ENCODE measurements around the gene TRMT2A. TPM values are rescaled to one million over a fixed set of nuclear protein-coding genes. Genes with fewer than 3 reads are reported as not detected.
"Not testable (repeated sequence)": the region's sequence is repeated elsewhere in the genome, so short reads cannot be mapped to it uniquely, and the experiment has no call there.

The TRMT2A gene
- polyA plus RNA-seq (2013) = 42.7 TPM

- ChIA-PET POLR2A (no interaction called here), CTCF (interaction anchor here (1.8 kb wide), 1 partner anchor 13 kb away, joined by 5 read pairs; no protein-coding TSS in a partner anchor)
- Histone ChIP-seq H3K4me3 (ENCODE audit: control insufficient read depth in 1 of 7, extremely low read depth in 1 of 7, insufficient read depth in 4 of 7, low read depth in 2 of 7, low read length in 6 of 7) (peak within 1 kb of the TSS; percentile 61 to 98 (median 84)), H3K4me1 (ENCODE audit: control extremely low read depth in 1 of 4, control insufficient read depth in 4 of 4, insufficient read depth in 4 of 4, low read length in 3 of 4) (peaks cover 10 to 31% (median 27%) of the 10 kb centered on the region in 4 experiments), H3K9me3 (ENCODE audit: control extremely low read depth in 1 of 5, control insufficient read depth in 4 of 5, insufficient read depth in 2 of 5, low read depth in 1 of 5, low read length in 4 of 5) (no peaks in the 10 kb centered on the region), H3K36me3 (ENCODE audit: control insufficient read depth in 4 of 4, insufficient read depth in 4 of 4, low read length in 3 of 4) (peaks cover 4 to 70% (median 48%) of the 10 kb centered on the region in 4 experiments), H3K27me3 (replicated peaks in 2 of 5; ENCODE audit: control insufficient read depth in 4 of 5, insufficient read depth in 5 of 5, low read length in 4 of 5) (no peaks in the 10 kb centered on the region), H3K27ac (ENCODE audit: insufficient read depth in 1 of 2, low read depth in 1 of 2, low read length in 2 of 2, poor library complexity in 1 of 2, severe bottlenecking in 2 of 2) (peak within 1 kb of the TSS; percentile 85 to 96)
- under 1% methylated on average over 62 of the region's 88 CpGs for WGBS (ENCODE audit: insufficient coverage)
- peak; percentile 99 for DNase-seq
These were observed at the start of gene TRMT2A for GRCh38 chr22:20116951-20117632. TSS of gene TRMT2A (minus strand) at chr22:20117226. CDS start at chr22:20116906, 320 bp downstream.

- Histone ChIP-seq H3K36me3 (ENCODE audit: control insufficient read depth in 4 of 4, insufficient read depth in 4 of 4, low read length in 3 of 4) (no peaks in the 10 kb centered on the region), H3K27ac (ENCODE audit: insufficient read depth in 1 of 2, low read depth in 1 of 2, low read length in 2 of 2, poor library complexity in 1 of 2, severe bottlenecking in 2 of 2) (no peak overlapping the region), H3K9me3 (ENCODE audit: control extremely low read depth in 1 of 5, control insufficient read depth in 4 of 5, insufficient read depth in 2 of 5, low read depth in 1 of 5, low read length in 4 of 5) (no peaks in the 10 kb centered on the region), H3K4me1 (ENCODE audit: control extremely low read depth in 1 of 4, control insufficient read depth in 4 of 4, insufficient read depth in 4 of 4, low read length in 3 of 4) (peaks cover 0 to 6% (median 1%) of the 10 kb centered on the region in 4 experiments), H3K4me3 (ENCODE audit: control insufficient read depth in 1 of 7, extremely low read depth in 1 of 7, insufficient read depth in 4 of 7, low read depth in 2 of 7, low read length in 6 of 7) (no peak overlapping the region), H3K27me3 (replicated peaks in 2 of 5; ENCODE audit: control insufficient read depth in 4 of 5, insufficient read depth in 5 of 5, low read length in 4 of 5) (no peaks in the 10 kb centered on the region)
- ChIA-PET CTCF (interaction anchor here (1.1 to 2.1 kb wide), 2 partner anchors 10 to 72 kb away, joined by 3 to 7 read pairs; no protein-coding TSS in a partner anchor), POLR2A (no interaction called here)
- DNase-seq = no peak
- 98% methylated on average over 7 of the region's 9 CpGs for WGBS (ENCODE audit: insufficient coverage)
These were observed 49.7 kb upstream of the TRMT2A start for GRCh38 chr22:20166703-20167102.

- Histone ChIP-seq H3K36me3 (ENCODE audit: control insufficient read depth in 4 of 4, insufficient read depth in 4 of 4, low read length in 3 of 4) (no peaks in the 10 kb centered on the region), H3K27me3 (replicated peaks in 2 of 5; ENCODE audit: control insufficient read depth in 4 of 5, insufficient read depth in 5 of 5, low read length in 4 of 5) (no peaks in the 10 kb centered on the region), H3K4me3 (ENCODE audit: control insufficient read depth in 1 of 7, extremely low read depth in 1 of 7, insufficient read depth in 4 of 7, low read depth in 2 of 7, low read length in 6 of 7) (no peak overlapping the region), H3K4me1 (ENCODE audit: control extremely low read depth in 1 of 4, control insufficient read depth in 4 of 4, insufficient read depth in 4 of 4, low read length in 3 of 4) (peaks cover 0 to 14% (median 7%) of the 10 kb centered on the region in 4 experiments), H3K27ac (ENCODE audit: insufficient read depth in 1 of 2, low read depth in 1 of 2, low read length in 2 of 2, poor library complexity in 1 of 2, severe bottlenecking in 2 of 2) (no peak overlapping the region), H3K9me3 (ENCODE audit: control extremely low read depth in 1 of 5, control insufficient read depth in 4 of 5, insufficient read depth in 2 of 5, low read depth in 1 of 5, low read length in 4 of 5) (no peaks in the 10 kb centered on the region)
- POLR2A ChIA-PET = no interaction called here
- WGBS (ENCODE audit: insufficient coverage) = 93% methylated on average over 4 of the region's 7 CpGs
- no peak for DNase-seq
- CTCF ChIA-PET = interaction anchor here (1.7 to 2.1 kb wide), 2 partner anchors 9 to 73 kb away, joined by 4 to 7 read pairs; no protein-coding TSS in a partner anchor
These were observed 48.9 kb upstream of the TRMT2A start for GRCh38 chr22:20165913-20166312.

GRCh38 chr22:20165421-20165820, 48.4 kb upstream of the TRMT2A start:
- DNase-seq = no peak
- Histone ChIP-seq H3K9me3 (ENCODE audit: control extremely low read depth in 1 of 5, control insufficient read depth in 4 of 5, insufficient read depth in 2 of 5, low read depth in 1 of 5, low read length in 4 of 5) (no peaks in the 10 kb centered on the region), H3K27ac (ENCODE audit: insufficient read depth in 1 of 2, low read depth in 1 of 2, low read length in 2 of 2, poor library complexity in 1 of 2, severe bottlenecking in 2 of 2) (no peak overlapping the region), H3K4me3 (ENCODE audit: control insufficient read depth in 1 of 7, extremely low read depth in 1 of 7, insufficient read depth in 4 of 7, low read depth in 2 of 7, low read length in 6 of 7) (no peak overlapping the region), H3K4me1 (ENCODE audit: control extremely low read depth in 1 of 4, control insufficient read depth in 4 of 4, insufficient read depth in 4 of 4, low read length in 3 of 4) (peaks cover 0 to 19% (median 10%) of the 10 kb centered on the region in 4 experiments), H3K27me3 (replicated peaks in 2 of 5; ENCODE audit: control insufficient read depth in 4 of 5, insufficient read depth in 5 of 5, low read length in 4 of 5) (no peaks in the 10 kb centered on the region), H3K36me3 (ENCODE audit: control insufficient read depth in 4 of 4, insufficient read depth in 4 of 4, low read length in 3 of 4) (no peaks in the 10 kb centered on the region)
- POLR2A ChIA-PET = no interaction called here
- CTCF ChIA-PET = interaction anchor here (1.7 to 2.1 kb wide), 2 partner anchors 8 to 73 kb away, joined by 4 to 7 read pairs; no protein-coding TSS in a partner anchor
- 96% methylated on average over 12 of the region's 12 CpGs for WGBS (ENCODE audit: insufficient coverage)

- POLR2A ChIA-PET = no interaction called here
- CTCF ChIA-PET = interaction anchor here (1.7 kb wide), 1 partner anchor 74 kb away, joined by 4 read pairs; no protein-coding TSS in a partner anchor
- H3K36me3 ChIP-seq (ENCODE audit: control insufficient read depth in 4 of 4, insufficient read depth in 4 of 4, low read length in 3 of 4) = no peaks in the 10 kb centered on the region
- 87% methylated on average over 5 of the region's 11 CpGs for WGBS (ENCODE audit: insufficient coverage)
- no peak overlapping the region for H3K27ac ChIP-seq (ENCODE audit: insufficient read depth in 1 of 2, low read depth in 1 of 2, low read length in 2 of 2, poor library complexity in 1 of 2, severe bottlenecking in 2 of 2)
- no peaks in the 10 kb centered on the region for H3K9me3 ChIP-seq (ENCODE audit: control extremely low read depth in 1 of 5, control insufficient read depth in 4 of 5, insufficient read depth in 2 of 5, low read depth in 1 of 5, low read length in 4 of 5)
- H3K4me3 ChIP-seq (ENCODE audit: control insufficient read depth in 1 of 7, extremely low read depth in 1 of 7, insufficient read depth in 4 of 7, low read depth in 2 of 7, low read length in 6 of 7) = no peak overlapping the region
- no peaks in the 10 kb centered on the region for H3K27me3 ChIP-seq (replicated peaks in 2 of 5; ENCODE audit: control insufficient read depth in 4 of 5, insufficient read depth in 5 of 5, low read length in 4 of 5)
- H3K4me1 ChIP-seq (ENCODE audit: control extremely low read depth in 1 of 4, control insufficient read depth in 4 of 4, insufficient read depth in 4 of 4, low read length in 3 of 4) = peaks cover 0 to 25% (median 15%) of the 10 kb centered on the region in 4 experiments
- no peak for DNase-seq
These were observed 47.8 kb upstream of the TRMT2A start for GRCh38 chr22:20164863-20165262.

GRCh38 chr22:20160041-20160440, 43.0 kb upstream of the TRMT2A start:
- Histone ChIP-seq H3K4me1 (ENCODE audit: control extremely low read depth in 1 of 4, control insufficient read depth in 4 of 4, insufficient read depth in 4 of 4, low read length in 3 of 4) (peaks cover 0 to 71% (median 57%) of the 10 kb centered on the region in 4 experiments), H3K36me3 (ENCODE audit: control insufficient read depth in 4 of 4, insufficient read depth in 4 of 4, low read length in 3 of 4) (no peaks in the 10 kb centered on the region), H3K27me3 (replicated peaks in 2 of 5; ENCODE audit: control insufficient read depth in 4 of 5, insufficient read depth in 5 of 5, low read length in 4 of 5) (no peaks in the 10 kb centered on the region), H3K9me3 (ENCODE audit: control extremely low read depth in 1 of 5, control insufficient read depth in 4 of 5, insufficient read depth in 2 of 5, low read depth in 1 of 5, low read length in 4 of 5) (no peaks in the 10 kb centered on the region), H3K27ac (ENCODE audit: insufficient read depth in 1 of 2, low read depth in 1 of 2, low read length in 2 of 2, poor library complexity in 1 of 2, severe bottlenecking in 2 of 2) (peak overlapping the region in 1 of 2 experiments; percentile 25), H3K4me3 (ENCODE audit: control insufficient read depth in 1 of 7, extremely low read depth in 1 of 7, insufficient read depth in 4 of 7, low read depth in 2 of 7, low read length in 6 of 7) (no peak overlapping the region)
- DNase-seq = peak in 2 of 3 donors; percentile 32 to 33
- POLR2A ChIA-PET = no interaction called here
- 90% methylated on average over 6 of the region's 10 CpGs for WGBS (ENCODE audit: insufficient coverage)
- CTCF ChIA-PET = interaction anchor here (1.7 to 2.4 kb wide), 2 partner anchors 79 to 81 kb away, joined by 5 to 15 read pairs; no protein-coding TSS in a partner anchor

- not testable (repeated sequence) for H3K27me3 ChIP-seq (replicated peaks in 2 of 5; ENCODE audit: control insufficient read depth in 4 of 5, insufficient read depth in 5 of 5, low read length in 4 of 5); H3K36me3 ChIP-seq (ENCODE audit: control insufficient read depth in 4 of 4, insufficient read depth in 4 of 4, low read length in 3 of 4); H3K9me3 ChIP-seq (ENCODE audit: control extremely low read depth in 1 of 5, control insufficient read depth in 4 of 5, insufficient read depth in 2 of 5, low read depth in 1 of 5, low read length in 4 of 5); DNase-seq
- WGBS (ENCODE audit: insufficient coverage) = no CpG with 5 or more reads among the region's 14 CpGs
- peaks cover 0 to 73% (median 57%) of the 10 kb centered on the region in 4 experiments for H3K4me1 ChIP-seq (ENCODE audit: control extremely low read depth in 1 of 4, control insufficient read depth in 4 of 4, insufficient read depth in 4 of 4, low read length in 3 of 4)
- CTCF ChIA-PET = interaction anchor here (0.9 to 2.4 kb wide), 4 partner anchors 8 to 125 kb away, joined by 3 to 15 read pairs (median 4); no protein-coding TSS in a partner anchor
- H3K4me3 ChIP-seq (ENCODE audit: control insufficient read depth in 1 of 7, extremely low read depth in 1 of 7, insufficient read depth in 4 of 7, low read depth in 2 of 7, low read length in 6 of 7) = peak overlapping the region in 4 of 7 experiments; percentile 4 to 50 (median 14)
- H3K27ac ChIP-seq (ENCODE audit: insufficient read depth in 1 of 2, low read depth in 1 of 2, low read length in 2 of 2, poor library complexity in 1 of 2, severe bottlenecking in 2 of 2) = peak overlapping the region; percentile 68 to 82
- POLR2A ChIA-PET = interaction anchor here (1.2 kb wide), 1 partner anchor 79 kb away, joined by 6 read pairs; no protein-coding TSS in a partner anchor
These were observed 42.5 kb upstream of the TRMT2A start for GRCh38 chr22:20159531-20159930.

All from common myeloid progenitor, CD34-positive (primary cell).